ENCODE data around the gene RBM3.
"Not testable (repeated sequence)": the region's sequence is repeated elsewhere in the genome, so short reads cannot be mapped to it uniquely, and the experiment has no call there.

Gene RBM3

DNA sequence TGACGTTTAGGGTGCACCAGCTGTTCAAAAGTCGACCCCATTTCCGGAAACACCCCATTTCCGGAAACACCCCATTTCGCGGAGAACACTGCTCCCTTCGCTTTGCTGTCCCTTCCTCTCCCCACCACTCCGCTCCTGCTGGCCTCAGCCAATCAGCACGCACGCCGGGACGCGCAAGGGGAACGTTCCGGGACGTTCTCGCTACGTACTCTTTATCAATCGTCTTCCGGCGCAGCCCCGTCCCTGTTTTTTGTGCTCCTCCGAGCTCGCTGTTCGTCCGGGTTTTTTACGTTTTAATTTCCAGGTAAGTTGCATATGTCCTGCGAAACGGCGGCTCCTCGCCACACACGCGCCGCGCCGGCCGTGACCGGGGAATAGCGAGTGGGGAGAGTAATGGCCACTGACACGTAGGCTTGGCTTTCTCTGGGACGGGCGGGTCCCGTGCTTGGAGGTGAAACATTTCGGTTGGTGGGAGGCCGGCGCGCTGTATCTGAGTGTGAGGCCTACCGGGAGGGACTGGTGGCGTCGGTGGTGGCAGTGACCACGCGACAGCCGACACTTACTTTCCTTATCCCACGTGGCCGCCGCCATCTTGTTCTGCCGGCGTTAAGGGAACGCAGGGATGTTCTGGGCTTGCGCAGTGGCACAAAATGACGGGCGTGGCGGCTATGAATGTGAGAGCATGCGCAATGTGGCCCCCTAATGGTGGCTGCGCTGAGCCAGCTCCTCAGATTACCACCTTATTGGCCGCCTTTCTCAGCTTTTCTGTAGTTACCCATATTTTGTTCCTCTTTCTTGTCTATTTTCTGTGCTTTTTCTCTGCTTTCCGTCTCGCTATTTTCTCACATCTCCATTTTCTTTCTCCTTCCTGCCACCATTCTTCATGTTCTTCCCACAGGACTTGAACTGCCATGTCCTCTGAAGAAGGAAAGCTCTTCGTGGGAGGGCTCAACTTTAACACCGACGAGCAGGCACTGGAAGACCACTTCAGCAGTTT is at the start of gene RBM3:
RBM3 (plus strand) TSS at position 215 of the 997 bp plus-strand sequence; CDS start at position 912, 697 bp downstream.
- DNase-seq (ENCODE audit: low read depth) = peak; percentile 70

DNA sequence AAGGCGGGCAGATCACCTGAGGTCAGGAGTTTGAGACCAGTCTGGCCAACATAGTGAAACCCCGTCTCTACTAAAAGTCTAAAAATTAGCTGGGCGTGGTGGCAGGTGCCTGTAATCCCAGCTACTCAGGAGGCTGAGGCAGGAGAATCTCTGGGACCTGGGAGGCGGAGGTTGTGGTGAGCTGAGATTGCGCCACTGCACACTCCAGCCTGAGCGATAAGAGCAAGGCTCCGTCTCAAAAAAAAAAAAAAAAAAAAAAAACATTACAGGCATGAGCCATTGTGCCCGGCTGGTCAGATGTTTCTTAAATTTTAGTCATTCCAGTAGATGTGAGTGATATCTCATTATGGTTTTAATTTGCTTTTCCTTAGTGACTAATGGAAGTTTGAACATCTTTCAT is 48.4 kb upstream of the RBM3 start:
- not testable (repeated sequence) for DNase-seq (ENCODE audit: low read depth)

DNA sequence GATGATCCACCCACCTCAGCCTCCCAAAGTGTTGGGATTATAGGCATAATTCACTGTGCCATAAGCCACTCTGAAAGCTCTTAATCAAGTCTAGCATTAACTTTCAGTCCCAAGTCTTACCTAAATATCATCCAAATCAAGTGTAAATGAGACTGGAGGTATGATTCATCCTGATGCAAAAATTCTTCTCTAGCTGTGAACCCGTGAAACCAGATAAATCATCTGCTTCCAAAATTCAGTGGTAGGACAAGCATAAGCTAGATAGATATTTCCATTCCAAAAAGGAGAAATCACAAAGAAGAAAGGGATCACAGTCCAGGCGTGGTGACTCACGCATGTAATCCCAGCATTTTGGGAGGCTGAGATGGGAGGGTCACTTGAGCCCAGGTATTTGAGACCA is 43.5 kb upstream of the RBM3 start:
- DNase-seq (ENCODE audit: low read depth) = no peak

DNA sequence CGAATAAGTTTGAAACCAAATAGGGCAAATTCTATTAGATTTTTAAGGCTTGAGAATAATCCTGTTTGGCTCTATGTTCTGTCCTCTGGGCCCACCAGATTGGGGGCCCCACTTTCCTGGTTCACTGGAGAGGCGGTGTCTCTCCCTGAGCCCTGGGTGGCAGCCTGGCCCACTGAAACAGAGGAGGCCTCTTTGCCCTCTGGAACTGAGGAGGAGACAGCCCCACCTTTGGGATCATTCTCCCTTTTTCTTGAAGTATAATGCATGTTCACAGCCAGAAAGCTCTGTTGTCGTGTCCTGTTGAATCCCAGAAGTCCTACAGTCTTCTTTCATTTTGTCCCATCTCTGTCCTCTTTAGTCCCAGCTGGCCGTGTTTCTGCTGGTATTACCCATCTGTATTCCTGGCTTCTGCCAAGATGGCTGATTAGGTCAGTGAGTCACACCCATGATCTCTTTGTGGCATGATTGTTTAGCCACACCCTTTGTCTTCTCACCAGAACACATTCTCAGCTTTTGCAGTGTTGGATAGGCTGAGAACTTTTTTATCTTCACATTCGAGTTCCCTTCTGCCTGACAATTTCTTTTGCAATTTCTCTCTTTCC is 42.8 kb upstream of the RBM3 start:
- DNase-seq (ENCODE audit: low read depth) = peak; percentile 60

DNA sequence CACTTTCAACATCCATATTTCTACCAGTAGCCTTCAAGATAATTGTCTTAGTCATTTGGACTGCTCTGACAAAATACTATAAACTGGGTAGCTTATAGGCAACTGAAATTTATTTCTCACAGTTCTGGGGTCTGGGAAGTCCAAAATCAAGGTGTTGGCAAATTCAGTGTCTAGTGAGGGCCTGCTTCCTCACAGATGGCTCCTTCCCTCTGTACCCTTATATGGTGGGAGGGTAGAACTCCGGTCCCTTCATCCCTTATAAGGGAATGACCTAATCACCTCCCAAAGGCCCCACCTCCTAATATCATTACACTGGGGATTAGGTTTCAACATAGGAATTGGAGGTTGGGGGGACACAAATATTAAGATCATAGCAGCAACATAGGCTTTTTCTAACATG is 42.1 kb upstream of the RBM3 start:
- no peak for DNase-seq (ENCODE audit: low read depth)

DNA sequence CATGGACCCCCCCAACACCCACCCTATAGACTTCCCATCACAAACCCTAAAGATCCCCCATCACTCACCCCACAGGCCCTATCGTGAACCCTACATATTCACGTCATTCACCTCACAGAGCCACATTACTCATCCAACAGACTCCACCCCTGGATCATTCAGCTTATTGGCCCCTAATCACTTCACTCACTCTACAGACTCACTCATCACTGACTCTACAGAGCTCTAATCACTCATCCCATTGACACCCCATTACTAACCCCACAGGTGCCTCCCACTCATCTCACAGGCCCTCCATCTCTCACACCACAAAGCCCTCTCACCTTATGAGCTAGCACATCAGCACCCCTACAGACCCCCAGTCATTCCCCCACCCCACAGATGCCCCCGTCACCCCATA is 41.1 kb upstream of the RBM3 start:
- DNase-seq (ENCODE audit: low read depth) = no peak

DNA sequence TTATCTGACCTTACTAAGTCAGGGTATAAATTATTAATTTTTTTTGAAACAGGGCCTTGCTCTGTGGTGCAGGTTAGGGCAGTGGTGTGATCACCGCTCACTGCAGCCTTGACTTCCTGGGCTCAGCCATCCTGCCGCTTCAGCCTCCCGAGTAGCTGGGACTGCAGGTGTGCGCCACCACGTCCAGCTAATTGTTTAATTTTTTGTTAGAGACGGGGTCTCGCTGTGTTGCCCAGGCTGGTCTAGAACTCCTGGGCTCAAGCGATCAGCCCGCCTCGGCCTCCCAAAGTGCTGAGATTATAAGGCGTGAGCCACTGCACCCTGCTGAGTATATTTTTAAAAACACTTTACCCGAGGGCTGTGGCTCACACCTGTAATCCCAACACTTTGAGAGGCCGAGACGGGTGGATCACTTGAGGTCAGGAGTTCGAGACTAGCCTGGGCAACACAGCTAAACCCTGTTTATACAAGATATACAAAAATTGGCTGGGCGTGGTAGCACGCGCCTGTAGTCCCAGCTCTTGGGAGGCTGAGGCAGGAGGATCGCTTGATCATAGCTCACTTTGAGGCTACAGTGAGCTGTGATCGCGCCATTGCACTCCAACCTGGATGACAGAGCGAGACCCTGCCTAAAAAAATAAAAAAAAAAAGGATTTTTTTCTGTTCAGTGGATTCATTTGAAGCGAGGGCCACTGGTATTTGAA is 35.5 kb upstream of the RBM3 start:
- DNase-seq (ENCODE audit: low read depth) = no peak

DNA sequence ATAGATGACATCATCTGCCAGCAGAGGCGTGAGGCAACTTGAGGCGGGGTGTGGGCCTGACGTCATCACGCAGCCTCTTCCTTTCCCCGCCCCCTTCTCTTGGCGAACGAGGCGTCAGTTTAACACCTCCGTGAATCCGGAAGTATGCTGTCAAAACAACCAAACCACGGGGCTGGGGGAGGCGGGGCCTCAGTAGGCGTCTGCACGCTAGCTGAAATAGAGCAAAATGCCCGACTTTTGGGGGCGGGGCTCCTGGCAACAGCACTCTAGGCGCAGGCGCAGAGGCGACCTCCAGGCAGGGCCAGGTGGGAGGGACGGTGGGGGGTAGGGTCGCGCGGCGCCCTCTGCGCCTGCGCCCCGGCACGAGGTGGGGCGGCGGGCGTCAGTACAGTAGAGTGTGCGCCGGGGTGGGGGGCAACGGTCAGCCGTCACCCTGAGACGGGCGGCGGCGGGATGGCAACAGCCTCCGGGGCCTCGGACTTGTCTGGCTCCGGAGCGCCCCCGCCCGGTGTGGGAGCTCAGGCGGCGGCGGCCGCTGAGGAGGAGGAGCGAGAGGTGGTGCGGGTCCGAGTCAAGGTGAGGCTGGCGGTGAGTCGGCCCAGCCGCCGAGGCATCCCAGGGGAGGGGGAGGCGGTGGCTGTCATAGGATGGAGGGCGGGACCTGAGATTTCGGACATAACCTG is 34.8 kb upstream of the RBM3 start, which contains the start of gene TBC1D25:
TBC1D25 (plus strand) TSS at position 370 of the 683 bp plus-strand sequence; CDS start at position 454, 84 bp downstream.
- peak; percentile 74 for DNase-seq (ENCODE audit: low read depth)

DNA sequence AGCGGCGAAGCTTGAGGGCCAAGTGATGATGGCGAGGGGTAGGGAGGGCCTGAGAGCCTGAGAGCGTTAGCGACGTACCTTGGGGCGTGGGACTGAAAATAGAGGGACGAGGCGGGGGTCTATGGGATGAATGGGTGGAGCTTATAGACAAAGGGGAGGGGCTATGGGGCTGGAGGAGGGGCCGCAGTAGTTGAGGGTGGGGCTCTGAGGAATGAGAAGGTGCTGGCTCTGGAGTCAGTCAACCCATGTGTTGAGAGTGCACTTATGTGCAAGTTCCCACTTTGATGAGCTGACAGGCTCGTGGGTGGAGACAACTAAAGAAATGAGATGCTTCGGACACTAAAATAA is 34.3 kb upstream of the RBM3 start:
- DNase-seq (ENCODE audit: low read depth) = no peak

DNA sequence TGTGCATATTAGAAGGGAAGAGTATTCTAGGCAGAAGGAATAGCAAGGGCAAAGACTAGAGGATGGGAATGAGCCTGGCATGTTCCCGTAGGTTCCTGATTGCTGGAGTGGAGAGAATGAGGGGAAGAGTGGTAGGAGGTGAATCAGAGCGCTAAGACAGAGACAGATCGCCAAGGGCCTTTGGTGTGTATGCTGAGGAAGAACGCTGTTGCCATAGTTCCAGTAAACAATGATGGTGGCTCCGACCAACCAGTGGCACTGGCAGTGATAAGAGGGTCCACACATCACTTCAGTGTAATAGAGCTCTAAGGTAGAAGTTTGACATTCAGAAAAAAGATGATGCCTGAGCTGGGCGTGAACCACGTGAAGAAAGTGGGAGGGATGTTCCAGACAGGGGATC is 33.8 kb upstream of the RBM3 start:
- DNase-seq (ENCODE audit: low read depth) = no peak

DNA sequence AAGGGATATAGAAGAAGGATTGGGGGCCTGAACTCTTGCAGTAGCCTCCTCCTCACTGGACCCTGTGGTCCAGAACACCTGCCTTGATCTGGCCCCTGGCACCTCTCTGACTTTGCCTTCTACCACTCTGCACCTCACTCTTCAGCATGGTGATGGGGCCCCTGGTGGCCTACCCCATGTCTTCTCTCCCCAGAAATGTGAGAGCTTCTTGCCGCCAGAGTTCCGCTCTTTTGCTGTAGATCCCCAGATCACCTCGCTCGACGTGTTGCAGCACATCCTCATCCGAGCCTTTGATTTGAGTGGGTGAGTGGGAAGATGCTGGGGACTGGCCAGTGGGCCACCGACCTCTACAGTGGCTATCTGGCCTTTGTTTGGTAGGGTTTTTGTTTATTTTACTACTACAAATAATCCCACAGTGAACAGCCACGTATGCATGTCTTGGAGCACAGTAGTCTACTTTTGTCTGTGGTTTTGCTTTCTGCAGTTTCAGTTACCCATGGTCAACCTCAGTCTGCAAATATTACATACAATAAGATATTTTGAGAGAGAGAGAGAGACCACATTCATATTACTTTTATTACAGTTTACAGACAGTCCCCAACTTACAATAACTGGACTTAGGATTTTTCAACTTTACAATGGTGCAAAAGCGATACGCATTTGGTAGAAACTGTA is 33.0 kb upstream of the RBM3 start:
- no peak for DNase-seq (ENCODE audit: low read depth)

DNA sequence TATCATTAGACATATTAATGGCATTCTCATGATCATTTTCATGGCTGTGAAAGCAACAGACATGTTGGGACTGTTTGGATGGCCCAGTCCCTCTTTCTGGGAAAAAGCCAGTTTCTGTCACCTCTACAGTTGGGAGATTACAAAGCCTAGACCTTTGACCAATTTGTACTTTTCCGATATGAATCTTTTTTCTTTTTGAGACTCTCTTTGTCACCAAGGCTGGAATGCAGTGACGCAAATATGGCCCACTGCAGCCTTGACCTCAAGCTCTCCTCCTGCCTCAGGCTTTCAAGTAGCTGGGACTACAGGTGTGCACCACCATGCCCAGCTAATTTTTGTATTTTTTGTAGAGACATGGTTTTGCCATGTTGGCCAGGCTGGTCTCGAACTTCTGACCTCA is 25.4 kb upstream of the RBM3 start:
- DNase-seq (ENCODE audit: low read depth) = no peak

DNA sequence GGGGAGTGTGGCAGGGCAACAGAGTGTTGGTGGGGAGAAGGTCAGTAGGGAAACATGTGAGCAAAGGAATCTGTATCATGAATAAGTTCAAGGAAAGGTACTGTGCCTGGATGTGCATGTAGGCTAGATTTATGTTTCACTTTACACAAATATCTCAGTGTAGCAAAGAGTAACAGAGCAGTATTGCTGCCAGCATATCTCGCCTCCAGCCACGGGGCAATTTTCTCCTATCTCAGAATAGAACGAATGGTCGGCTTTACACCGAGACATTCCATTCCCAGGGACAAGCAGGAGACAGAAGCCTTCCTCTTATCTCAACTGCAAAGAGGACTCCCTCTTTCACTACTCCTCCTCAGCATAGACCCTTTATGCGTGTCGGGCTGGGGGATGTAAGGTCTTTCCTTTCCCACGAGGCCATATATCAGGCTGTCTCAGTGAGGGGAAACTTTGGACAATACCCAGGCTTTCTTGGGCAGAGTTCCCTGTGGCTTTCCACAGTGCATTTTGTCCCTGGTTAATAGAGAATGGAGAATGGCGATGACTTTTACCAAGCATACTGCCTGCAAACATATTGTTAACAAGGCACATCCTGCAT is 18.5 kb upstream of the RBM3 start:
- DNase-seq (ENCODE audit: low read depth) = not testable (repeated sequence)

DNA sequence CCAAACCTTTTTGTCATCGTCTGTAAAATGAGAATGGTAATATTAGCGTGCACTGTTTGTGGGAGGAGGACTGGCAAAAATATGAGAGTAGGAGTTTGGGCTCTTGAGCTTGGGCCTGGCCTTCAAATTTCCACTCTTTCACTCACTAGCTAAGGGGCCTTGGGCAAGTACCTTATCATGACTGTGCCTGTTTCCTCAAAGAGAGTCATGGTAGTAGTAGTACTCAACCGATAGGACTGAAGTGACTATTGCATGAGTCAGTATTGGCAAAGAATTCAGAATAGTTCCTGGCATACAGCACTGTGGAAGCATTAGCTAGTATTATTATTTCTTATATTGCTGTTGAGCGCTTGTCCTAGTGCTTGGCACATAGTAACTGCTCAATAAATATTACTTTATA is 16.0 kb upstream of the RBM3 start:
- peak; percentile 40 for DNase-seq (ENCODE audit: low read depth)

DNA sequence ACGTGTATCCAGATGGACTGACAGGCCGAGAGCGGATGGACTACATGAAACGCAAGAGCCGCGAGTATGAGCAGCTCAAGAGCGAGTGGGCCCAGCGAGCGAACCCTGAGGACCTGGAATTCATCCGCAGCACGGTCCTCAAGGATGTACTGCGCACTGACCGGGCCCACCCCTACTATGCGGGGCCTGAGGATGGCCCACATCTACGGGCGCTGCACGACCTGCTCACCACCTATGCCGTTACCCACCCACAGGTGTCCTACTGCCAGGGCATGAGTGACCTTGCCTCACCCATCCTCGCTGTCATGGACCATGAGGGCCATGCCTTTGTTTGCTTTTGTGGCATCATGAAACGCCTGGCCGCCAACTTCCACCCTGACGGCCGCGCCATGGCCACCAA is 14.6 kb upstream of the RBM3 start:
- no peak for DNase-seq (ENCODE audit: low read depth)

DNA sequence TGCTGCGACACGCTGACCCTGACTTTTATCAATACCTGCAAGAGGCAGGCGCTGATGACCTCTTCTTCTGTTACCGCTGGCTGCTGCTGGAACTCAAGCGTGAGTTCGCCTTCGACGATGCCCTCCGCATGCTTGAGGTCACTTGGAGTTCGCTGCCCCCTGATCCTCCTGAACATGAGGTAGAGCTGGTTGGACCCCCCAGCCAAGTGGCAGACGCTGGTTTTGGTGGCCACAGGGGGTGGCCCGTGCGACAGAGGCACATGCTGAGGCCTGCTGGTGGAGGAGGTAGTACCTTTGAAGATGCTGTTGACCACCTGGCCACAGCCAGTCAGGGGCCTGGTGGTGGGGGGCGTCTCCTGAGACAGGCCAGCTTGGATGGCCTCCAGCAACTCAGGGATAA is 14.2 kb upstream of the RBM3 start:
- no peak for DNase-seq (ENCODE audit: low read depth)

DNA sequence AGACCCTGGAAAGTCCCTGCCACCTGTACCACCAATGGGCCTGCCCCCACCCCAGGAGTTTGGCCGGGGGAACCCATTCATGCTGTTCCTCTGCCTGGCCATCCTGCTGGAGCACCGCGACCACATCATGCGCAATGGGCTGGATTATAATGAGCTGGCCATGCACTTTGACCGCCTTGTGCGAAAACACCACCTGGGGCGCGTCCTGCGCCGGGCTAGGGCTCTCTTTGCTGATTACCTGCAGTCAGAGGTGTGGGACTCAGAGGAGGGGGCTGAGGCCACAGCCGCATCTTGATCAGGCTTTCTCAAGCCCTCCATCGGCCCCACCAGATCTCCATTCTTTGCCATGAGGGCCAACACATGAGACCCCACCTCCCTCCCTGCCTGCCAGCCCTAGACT is 13.6 kb upstream of the RBM3 start:
- DNase-seq (ENCODE audit: low read depth) = no peak

DNA sequence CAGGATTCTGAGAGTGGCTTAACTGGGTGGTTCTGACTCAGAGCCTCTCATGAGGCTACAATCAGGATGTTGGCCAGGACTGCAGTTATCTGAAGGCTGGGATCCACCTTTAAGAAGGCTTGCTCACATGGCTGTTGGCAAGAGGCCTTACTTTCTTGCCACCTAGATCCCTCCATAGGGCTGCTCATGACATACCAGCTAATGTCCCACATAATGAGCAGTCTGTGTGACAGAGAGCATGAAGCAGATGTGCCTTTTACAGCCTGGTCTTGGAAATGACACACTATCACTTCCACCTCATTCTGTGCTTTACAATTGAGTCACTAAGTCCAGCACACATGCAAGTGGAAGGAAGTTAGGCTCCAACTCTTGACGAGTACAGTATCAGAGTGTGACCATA is 4.3 kb upstream of the RBM3 start:
- peak; percentile 17 for DNase-seq (ENCODE audit: low read depth)

DNA sequence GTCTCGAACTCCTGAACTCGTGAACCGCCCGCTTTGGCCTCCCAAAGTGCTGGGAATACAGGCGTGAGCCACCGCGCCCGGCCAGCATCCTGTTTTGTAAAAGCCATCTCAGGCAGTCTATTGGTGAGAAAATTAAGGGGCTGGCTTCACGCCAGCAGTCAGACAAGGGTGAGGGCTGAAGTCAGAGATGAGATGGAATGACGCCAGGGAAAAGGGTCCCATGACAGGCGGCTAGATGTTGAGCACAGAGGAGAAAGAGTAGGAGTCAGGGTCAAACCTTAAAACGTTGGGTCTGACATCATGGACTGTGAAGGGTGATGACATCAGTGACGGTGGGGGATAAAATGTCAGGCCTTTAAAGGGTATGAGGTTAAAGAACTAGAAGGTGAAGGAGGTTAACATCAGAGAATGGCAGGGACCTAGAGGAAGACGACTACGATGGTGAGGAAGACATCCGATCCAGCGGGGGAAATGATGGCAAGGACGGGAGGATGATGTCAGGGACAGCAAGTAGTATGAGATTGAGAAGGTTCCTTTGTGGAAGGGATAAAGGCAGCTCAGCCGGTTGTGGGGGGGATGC is 504 bp upstream of the RBM3 start:
- DNase-seq (ENCODE audit: low read depth) = no peak

DNA sequence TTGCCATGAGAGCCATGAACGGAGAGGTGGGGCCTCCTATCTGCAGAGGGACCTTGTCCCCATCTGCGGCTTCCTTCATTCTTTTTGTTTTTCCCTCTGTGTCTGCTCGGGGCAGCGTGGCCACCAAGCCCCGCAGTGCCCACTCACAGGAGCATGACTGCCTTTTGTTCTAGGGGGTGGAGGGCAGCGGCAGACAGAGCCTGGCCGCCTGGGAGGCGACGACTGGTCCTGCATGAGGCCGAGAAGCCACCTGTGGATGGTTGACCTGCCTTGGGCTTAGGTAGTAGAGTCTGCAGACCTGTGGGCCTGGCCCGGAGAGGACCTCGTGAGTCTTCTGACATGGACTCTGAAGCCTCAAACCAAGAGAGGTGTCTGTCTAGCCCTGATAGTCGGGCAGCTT is 1.4 kb downstream of the RBM3 start:
- DNase-seq (ENCODE audit: low read depth) = no peak

DNA sequence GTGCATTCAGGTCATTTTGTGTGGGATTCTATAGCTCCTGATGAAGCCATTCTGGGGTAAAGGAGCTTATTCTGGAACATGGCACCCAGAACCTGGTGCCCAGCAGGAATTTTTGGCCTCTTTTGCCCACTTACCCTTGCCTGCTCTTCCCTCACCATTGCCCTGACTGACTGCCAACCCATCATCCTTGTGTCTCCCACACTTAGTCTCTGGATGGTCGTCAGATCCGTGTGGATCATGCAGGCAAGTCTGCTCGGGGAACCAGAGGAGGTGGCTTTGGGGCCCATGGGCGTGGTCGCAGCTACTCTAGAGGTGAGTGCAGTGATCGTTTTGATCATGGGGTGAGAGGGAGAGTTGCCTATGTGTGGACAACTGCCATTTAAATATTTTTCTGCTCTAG is 1.8 kb downstream of the RBM3 start:
- DNase-seq (ENCODE audit: low read depth) = no peak
